GM21515 (cell line): ENCODE measurements around the gene NOTUM.
"Not testable (repeated sequence)": the region's sequence is repeated elsewhere in the genome, so short reads cannot be mapped to it uniquely, and the experiment has no call there.

Experiments
- ATAC-seq: cut with Tn5 transposase; IDR thresholded peaks from one replicate; pipeline ENCODE4 v1.9.1; 2021; ENCODE audit not compliant: unreplicated experiment

Gene NOTUM

GRCh38 chr17:81958633-81959342 lies 2.2 kb downstream of the NOTUM start:
- ATAC-seq = no peak

- no peak for ATAC-seq
Observed at GRCh38 chr17:81957691-81958432, 3.1 kb downstream of the NOTUM start.

- no peak for ATAC-seq
Observed at GRCh38 chr17:81956607-81957589, 4.1 kb downstream of the NOTUM start.

GRCh38 chr17:81955756-81956544 lies 5.0 kb downstream of the NOTUM start:
- no peak for ATAC-seq

- no peak for ATAC-seq
Observed at GRCh38 chr17:81955058-81955681, 5.8 kb downstream of the NOTUM start.

GRCh38 chr17:81954131-81955057 lies 6.6 kb downstream of the NOTUM start:
- ATAC-seq = no peak

- ATAC-seq = not testable (repeated sequence)
Observed at GRCh38 chr17:81953443-81953842, 7.5 kb downstream of the NOTUM start.

GRCh38 chr17:81952792-81953228 lies 8.2 kb downstream of the NOTUM start:
- ATAC-seq = no peak

- no peak for ATAC-seq
Observed at GRCh38 chr17:81951785-81952684, 9.0 kb downstream of the NOTUM start.

- ATAC-seq = no peak
Observed at GRCh38 chr17:81950501-81950900, 10.5 kb downstream of the NOTUM start.

GRCh38 chr17:81948635-81949378 lies 12.2 kb downstream of the NOTUM start:
- ATAC-seq = no peak

GRCh38 chr17:81947189-81947588 lies 13.8 kb downstream of the NOTUM start, which contains the start of gene MYADML2:
MYADML2 (minus strand) TSS chr17:81947233; CDS start chr17:81941741, 5,492 bp downstream.
- no peak for ATAC-seq

GRCh38 chr17:81944858-81945257 lies 16.1 kb downstream of the NOTUM start:
- no peak for ATAC-seq

GRCh38 chr17:81942167-81942553 lies 18.8 kb downstream of the NOTUM start:
- no peak for ATAC-seq

GRCh38 chr17:81941484-81942166 lies 19.4 kb downstream of the NOTUM start:
- no peak for ATAC-seq
